ENCODE data around the gene NOS3.

DNA sequence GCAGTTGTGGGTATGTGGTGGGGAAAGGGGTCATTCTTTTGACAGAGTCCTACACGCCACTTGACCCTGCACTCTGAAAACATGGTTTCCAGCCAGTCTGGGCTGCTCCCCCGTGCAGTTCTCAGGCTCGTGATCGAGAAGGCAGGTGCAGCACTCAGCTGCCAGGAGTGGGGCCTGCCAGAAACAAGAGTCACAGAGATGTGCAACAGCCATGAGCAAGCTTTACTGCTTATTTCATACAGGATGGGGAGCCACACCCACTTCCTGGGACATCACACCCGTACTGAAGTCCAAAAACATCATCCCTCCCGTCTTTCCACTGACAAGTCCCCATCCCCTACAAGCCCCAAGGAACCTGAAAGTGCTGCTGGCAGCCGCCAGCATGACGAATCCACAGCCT is 24.1 kb downstream of the NOS3 start:
- TF ChIP-seq POLR2AphosphoS5 (IDR thresholded peaks at IDR 0.05; ENCODE audit: low read depth, low read length) (no peak), NFIC (IDR thresholded peaks at IDR 0.05; ENCODE audit: borderline replicate concordance) (no peak), EZH2phosphoT487 (IDR thresholded peaks at IDR 0.05; ENCODE audit: borderline replicate concordance, low read depth) (no peak), RAD21 (IDR thresholded peaks at IDR 0.05; ENCODE audit: low read length) (no peak), SMC3 (IDR thresholded peaks at IDR 0.05; ENCODE audit: low read depth, low read length) (no peak), GABPA (IDR thresholded peaks at IDR 0.05; ENCODE audit: low read depth) (no peak)
- TF ChIP-seq, protein P1, sequence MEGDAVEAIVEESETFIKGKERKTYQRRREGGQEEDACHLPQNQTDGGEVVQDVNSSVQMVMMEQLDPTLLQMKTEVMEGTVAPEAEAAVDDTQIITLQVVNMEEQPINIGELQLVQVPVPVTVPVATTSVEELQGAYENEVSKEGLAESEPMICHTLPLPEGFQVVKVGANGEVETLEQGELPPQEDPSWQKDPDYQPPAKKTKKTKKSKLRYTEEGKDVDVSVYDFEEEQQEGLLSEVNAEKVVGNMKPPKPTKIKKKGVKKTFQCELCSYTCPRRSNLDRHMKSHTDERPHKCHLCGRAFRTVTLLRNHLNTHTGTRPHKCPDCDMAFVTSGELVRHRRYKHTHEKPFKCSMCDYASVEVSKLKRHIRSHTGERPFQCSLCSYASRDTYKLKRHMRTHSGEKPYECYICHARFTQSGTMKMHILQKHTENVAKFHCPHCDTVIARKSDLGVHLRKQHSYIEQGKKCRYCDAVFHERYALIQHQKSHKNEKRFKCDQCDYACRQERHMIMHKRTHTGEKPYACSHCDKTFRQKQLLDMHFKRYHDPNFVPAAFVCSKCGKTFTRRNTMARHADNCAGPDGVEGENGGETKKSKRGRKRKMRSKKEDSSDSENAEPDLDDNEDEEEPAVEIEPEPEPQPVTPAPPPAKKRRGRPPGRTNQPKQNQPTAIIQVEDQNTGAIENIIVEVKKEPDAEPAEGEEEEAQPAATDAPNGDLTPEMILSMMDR (IDR thresholded peaks at IDR 0.05): no peak
- TF ChIP-seq, protein P2, sequence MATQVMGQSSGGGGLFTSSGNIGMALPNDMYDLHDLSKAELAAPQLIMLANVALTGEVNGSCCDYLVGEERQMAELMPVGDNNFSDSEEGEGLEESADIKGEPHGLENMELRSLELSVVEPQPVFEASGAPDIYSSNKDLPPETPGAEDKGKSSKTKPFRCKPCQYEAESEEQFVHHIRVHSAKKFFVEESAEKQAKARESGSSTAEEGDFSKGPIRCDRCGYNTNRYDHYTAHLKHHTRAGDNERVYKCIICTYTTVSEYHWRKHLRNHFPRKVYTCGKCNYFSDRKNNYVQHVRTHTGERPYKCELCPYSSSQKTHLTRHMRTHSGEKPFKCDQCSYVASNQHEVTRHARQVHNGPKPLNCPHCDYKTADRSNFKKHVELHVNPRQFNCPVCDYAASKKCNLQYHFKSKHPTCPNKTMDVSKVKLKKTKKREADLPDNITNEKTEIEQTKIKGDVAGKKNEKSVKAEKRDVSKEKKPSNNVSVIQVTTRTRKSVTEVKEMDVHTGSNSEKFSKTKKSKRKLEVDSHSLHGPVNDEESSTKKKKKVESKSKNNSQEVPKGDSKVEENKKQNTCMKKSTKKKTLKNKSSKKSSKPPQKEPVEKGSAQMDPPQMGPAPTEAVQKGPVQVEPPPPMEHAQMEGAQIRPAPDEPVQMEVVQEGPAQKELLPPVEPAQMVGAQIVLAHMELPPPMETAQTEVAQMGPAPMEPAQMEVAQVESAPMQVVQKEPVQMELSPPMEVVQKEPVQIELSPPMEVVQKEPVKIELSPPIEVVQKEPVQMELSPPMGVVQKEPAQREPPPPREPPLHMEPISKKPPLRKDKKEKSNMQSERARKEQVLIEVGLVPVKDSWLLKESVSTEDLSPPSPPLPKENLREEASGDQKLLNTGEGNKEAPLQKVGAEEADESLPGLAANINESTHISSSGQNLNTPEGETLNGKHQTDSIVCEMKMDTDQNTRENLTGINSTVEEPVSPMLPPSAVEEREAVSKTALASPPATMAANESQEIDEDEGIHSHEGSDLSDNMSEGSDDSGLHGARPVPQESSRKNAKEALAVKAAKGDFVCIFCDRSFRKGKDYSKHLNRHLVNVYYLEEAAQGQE (IDR thresholded peaks at IDR 0.05; ENCODE audit: low read depth, low read length): no peak
